K562 treated with DMSO at 1 percent for 24 hours (cell line): Measurements from ENCODE around the gene GPATCH2L. TPM values are rescaled to one million over a fixed set of nuclear protein-coding genes. Genes with fewer than 3 reads are reported as not detected.

Source experiments
- total RNA-seq: library from RNA; unstranded; fragments of 300-600 nt; gene quantifications from 2 replicates; pipeline ENCODE4 v1.2.3, GENCODE V29; 2022; ENCODE audit warnings: low read depth; ENCODE audit not compliant: insufficient read depth

Gene GPATCH2L
- 11.3 and 16.7 TPM in 2 replicates for total RNA-seq

DNA sequence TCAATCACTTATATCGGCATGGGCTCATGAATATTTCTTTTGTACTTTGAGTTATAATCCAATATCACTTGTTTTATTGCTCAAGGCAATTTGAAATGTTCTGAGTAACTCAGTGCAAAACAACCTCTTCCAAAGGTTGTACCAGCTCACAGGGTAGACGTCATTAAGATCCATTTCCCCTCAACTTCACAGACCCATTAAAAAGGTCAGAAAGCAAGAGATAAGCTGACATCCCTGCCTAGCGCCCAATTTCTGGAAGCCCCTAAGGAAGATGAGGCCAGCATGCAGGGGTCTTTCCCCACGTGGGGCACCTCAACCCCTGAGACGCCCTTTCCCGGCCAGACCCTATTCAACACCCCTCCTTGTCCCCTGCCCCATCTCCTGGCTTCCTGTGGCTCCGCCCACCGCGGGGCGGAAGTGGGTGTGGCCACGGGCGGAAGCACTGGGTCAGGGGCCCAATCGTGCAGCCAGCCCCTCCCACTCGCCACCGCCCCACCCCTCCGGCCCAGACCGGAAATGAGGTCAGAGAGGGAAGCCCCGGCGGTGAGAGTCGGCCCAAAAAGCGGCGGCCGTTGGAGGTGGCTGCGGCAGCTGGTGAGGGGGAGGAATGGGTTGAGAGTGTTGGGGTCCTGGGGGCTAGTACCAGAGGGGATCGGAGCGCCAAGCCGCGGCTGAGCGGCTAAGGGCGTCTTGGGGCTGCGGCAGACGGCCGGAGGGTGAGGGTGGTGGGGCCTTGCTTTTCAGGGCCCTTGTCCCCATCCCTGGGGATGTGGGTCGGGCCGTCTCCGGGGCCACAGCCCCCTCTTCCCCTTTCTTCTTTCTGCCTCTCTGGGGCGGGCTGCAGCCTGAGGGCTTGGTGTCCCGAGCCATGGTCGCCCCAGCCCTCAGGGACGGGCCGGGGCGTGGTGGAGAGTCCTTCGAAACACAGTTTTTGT lies at the start of gene GPATCH2L:
Gene GPATCH2L (plus strand): TSS at position 525 of the 935 bp plus-strand sequence. CDS start 2,442 bp downstream, outside the sequence.

Other genes with a start within 250 kb of the GPATCH2L start
- 0.29 TPM in 1 of 2 replicates, not detected in the other for gene TGFB3, start 169.9 kb upstream of the GPATCH2L start, total RNA-seq
- 14.8 and 16.0 TPM in 2 replicates for gene IFT43, start 166.2 kb upstream of the GPATCH2L start, total RNA-seq
- 27.7 and 33.3 TPM in 2 replicates for gene ESRRB, start 224.2 kb downstream of the GPATCH2L start, total RNA-seq